ENCODE results near the gene MZB1. TPM values are rescaled to one million over a fixed set of nuclear protein-coding genes. Genes with fewer than 3 reads are reported as not detected.

Gene MZB1
- total RNA-seq, 1 experiment from 2014 or later: 1.1 TPM

GRCh38 chr5:139403418-139403786 is 13.7 kb upstream of the MZB1 start:
- Mint-ChIP-seq H3K27me3 (ENCODE audit: low read depth) (no peaks in the 10 kb centered on the region), H3K4me3 (peak overlapping the region; percentile 94), H3K9me3 (no peaks in the 10 kb centered on the region), H3K27ac (peak overlapping the region; percentile 100), H3K4me1 (peaks cover 16% of the 10 kb centered on the region), H3K36me3 (peaks cover 12% of the 10 kb centered on the region)
- ChIA-PET POLR2A (interaction anchor here (1.0 to 1.5 kb wide), 4 partner anchors 8 to 130 kb away, joined by 3 to 4 read pairs (median 4); partner anchors contain the start of genes DNAJC18, PAIP2 and PROB1), CTCF (interaction anchor here (0.9 to 3.4 kb wide), 12 partner anchors 11 to 372 kb away, joined by 3 to 31 read pairs (median 4); partner anchors contain the start of genes CXXC5, DNAJC18, PROB1 and SLC23A1)
- no peak for TF ChIP-seq ZBTB43 (CRISPR knock-in tag; IDR thresholded peaks at IDR 0.05)
- no peak for TF ChIP-seq ZNF532 (CRISPR knock-in tag; IDR thresholded peaks at IDR 0.05; ENCODE audit: borderline replicate concordance)
- TF ChIP-seq PREB (CRISPR knock-in tag; IDR thresholded peaks at IDR 0.05; ENCODE audit: borderline replicate concordance): no peak
- no peak for TF ChIP-seq CREM (CRISPR knock-in tag; IDR thresholded peaks at IDR 0.05)
- TF ChIP-seq E2F1 (CRISPR knock-in tag; IDR thresholded peaks at IDR 0.05): no peak
- no peak for TF ChIP-seq SOX15 (CRISPR knock-in tag; IDR thresholded peaks at IDR 0.05)
- TF ChIP-seq HMGXB4 (CRISPR knock-in tag; IDR thresholded peaks at IDR 0.05): no peak
- TF ChIP-seq FOXP4 (CRISPR knock-in tag; IDR thresholded peaks at IDR 0.05): no peak
- TF ChIP-seq ESRRA (CRISPR knock-in tag; IDR thresholded peaks at IDR 0.05; ENCODE audit: borderline replicate concordance): no peak
- TF ChIP-seq AR (CRISPR knock-in tag; IDR thresholded peaks at IDR 0.05): no peak
- no peak for TF ChIP-seq FOXP1 (CRISPR knock-in tag; IDR thresholded peaks at IDR 0.05; ENCODE audit: borderline replicate concordance)
- DNase-seq (ENCODE audit: low spot score) (no peak), ATAC-seq (no peak)

All from WTC11 (cell line).